HCT116 (cell line): ENCODE measurements around the gene ADGRA3. TPM values are rescaled to one million over a fixed set of nuclear protein-coding genes. Genes with fewer than 3 reads are reported as not detected.

Source experiments
- ATAC-seq: fragments of 200-7000 bp; cut with Tn5 transposase; 2 replicates; pipeline ENCODE4 v1.9.1; 2020; ENCODE audit warnings: mild to moderate bottlenecking, moderate library complexity
- BruUV-seq: library from RNA; stranded (reverse); fragments of 400-500 nt; replicated peaks from 2 replicates; lab custom pipeline; 2021; lab: Mats Ljungman, UMichigan
- CTCF ChIA-PET: fragments of 300-600 bp; sonication (Branson Sonifier 250); formaldehyde crosslinking; loops from one replicate; lab custom pipeline; 2021; ENCODE audit warnings: antibody characterized with exemption; lab: Charles Lee
- POLR2A ChIA-PET: fragments of 300-600, 350-600 bp; sonication (Branson Sonifier 250); formaldehyde crosslinking; loops from one replicate; lab custom pipeline; 2021; ENCODE audit warnings: antibody characterized with exemption; lab: Charles Lee
- RAD21 ChIA-PET, 2 experiments: fragments of 300-600 bp; sonication (Branson Sonifier 250); formaldehyde crosslinking; loops; one replicate each; lab custom pipeline; 2023; ENCODE audit warnings: low total read pairs in 2 of 2; ENCODE audit not compliant: uncharacterized antibody in 2 of 2, unreplicated experiment in 2 of 2, low non-redundant PET in 1 of 2; lab: Charles Lee
- DNase-seq: peaks from one replicate; pipeline ENCODE4 v3.0.0-alpha.2; 2010; ENCODE audit warnings: low read depth, low spot score
- H2AFZ ChIP-seq: fragments of 200-600 bp; shearing (Covaris generic), sonication (generic); 2 replicates; pipeline ENCODE4 v1.6.1; 2017; ENCODE audit warnings: low read depth, mixed run types, mixed read lengths, antibody characterized with exemption, low read length; ENCODE audit not compliant: poor library complexity, severe bottlenecking
- H3K27ac ChIP-seq: 2 replicates; pipeline ENCODE4 v1.5.1; 2012; ENCODE audit warnings: low read depth, low read length
- H3K27me3 ChIP-seq: fragments of 200-600 bp; sonication (generic); 2 replicates; pipeline ENCODE4 v1.6.1; 2016; ENCODE audit warnings: mixed run types, low read length, mixed read lengths; ENCODE audit not compliant: insufficient read depth
- H3K36me3 ChIP-seq, 2 experiments: fragments of 200-500 bp in 1 of 2; fragments of 200-600 bp in 1 of 2; sonication (Bioruptor generic) in 1 of 2; sonication (generic) in 1 of 2; 2 replicates each; pipeline versions ENCODE4 v1.5.1 to v1.6.1; 2014 to 2016; ENCODE audit warnings: low read length in 2 of 2, inconsistent platforms in 1 of 2, mixed read lengths in 1 of 2, mixed run types in 1 of 2; ENCODE audit not compliant: insufficient read depth in 2 of 2, control insufficient read depth in 1 of 2
- H3K4me1 ChIP-seq, 2 experiments: fragments of 200-600 bp in 1 of 2; sonication (generic) in 1 of 2; 2 replicates each; pipeline versions ENCODE4 v1.5.1 to v1.6.1; 2012 to 2017; ENCODE audit warnings: low read length in 2 of 2, inconsistent platforms in 1 of 2, mild to moderate bottlenecking in 1 of 2, mixed read lengths in 1 of 2, mixed run types in 1 of 2, moderate library complexity in 1 of 2; ENCODE audit not compliant: insufficient read depth in 2 of 2, control insufficient read depth in 1 of 2
- H3K4me2 ChIP-seq: fragments of 200-600 bp; sonication (generic); 2 replicates; pipeline ENCODE4 v1.6.1; 2017; ENCODE audit warnings: mixed run types, low read length, mixed read lengths
- H3K4me3 ChIP-seq, 2 experiments: fragments of 200-600 bp in 1 of 2; sonication (generic) in 1 of 2; replicated peaks in 1 of 2; 2 replicates each; pipeline ENCODE4 v1.5.1; 2011 to 2016; ENCODE audit warnings: low read length in 2 of 2, control low read depth in 1 of 2, low read depth in 1 of 2, mild to moderate bottlenecking in 1 of 2, mixed read lengths in 1 of 2, mixed run types in 1 of 2
- H3K79me2 ChIP-seq: fragments of 200-600 bp; sonication (generic); 2 replicates; pipeline ENCODE4 v1.6.1; 2017; ENCODE audit warnings: mild to moderate bottlenecking, mixed run types, low read length, moderate library complexity, mixed read lengths; ENCODE audit not compliant: insufficient read depth
- H3K9ac ChIP-seq: fragments of 200-600 bp; sonication (generic); 2 replicates; pipeline ENCODE4 v1.6.1; 2016; ENCODE audit warnings: low read length, mixed read lengths
- H3K9me2 ChIP-seq: fragments of 200-600 bp; sonication (generic), shearing (Covaris generic); 2 replicates; pipeline ENCODE4 v1.6.1; 2017; ENCODE audit warnings: mixed run types, mild to moderate bottlenecking, moderate library complexity; ENCODE audit not compliant: insufficient read depth
- H3K9me3 ChIP-seq, 2 experiments: fragments of 200-500 bp in 1 of 2; fragments of 200-600 bp in 1 of 2; sonication (Bioruptor generic) in 1 of 2; sonication (generic) in 1 of 2; 2 replicates each; pipeline ENCODE4 v1.6.1; 2014 to 2017; ENCODE audit warnings: low read length in 2 of 2, mixed read lengths in 2 of 2, inconsistent platforms in 1 of 2, low read depth in 1 of 2, mild to moderate bottlenecking in 1 of 2, mixed run types in 1 of 2, moderate library complexity in 1 of 2; ENCODE audit not compliant: control insufficient read depth in 1 of 2, insufficient read depth in 1 of 2
- H4K20me1 ChIP-seq: fragments of 200-600 bp; sonication (generic), shearing (Covaris generic); 2 replicates; pipeline ENCODE4 v1.6.1; 2017; ENCODE audit warnings: mixed run types, mild to moderate bottlenecking, moderate library complexity; ENCODE audit not compliant: insufficient read depth
- CBX3 ChIP-seq: IDR thresholded peaks from 2 replicates; pipeline ENCODE4 v1.6.1; 2012; ENCODE audit warnings: low read depth
- CEBPB ChIP-seq: IDR thresholded peaks from 2 replicates; pipeline ENCODE4 v1.6.1; 2012; ENCODE audit warnings: low read depth
- CTCF ChIP-seq, 3 experiments: fragments of 200-600 bp in 1 of 3; sonication (generic) in 1 of 3; IDR thresholded peaks in 2 of 3; conservative IDR thresholded peaks in 1 of 3; 2 replicates each; pipeline ENCODE4 v1.5.1; 2012 to 2017; ENCODE audit warnings: low read depth in 2 of 3, low read length in 2 of 3, antibody characterized with exemption in 1 of 3, borderline replicate concordance in 1 of 3, control low read depth in 1 of 3, mild to moderate bottlenecking in 1 of 3, mixed read lengths in 1 of 3, mixed run types in 1 of 3, moderate library complexity in 1 of 3; ENCODE audit not compliant: insufficient read depth in 1 of 3
- EGR1 ChIP-seq: IDR thresholded peaks from 2 replicates; pipeline ENCODE4 v1.6.1; 2012; ENCODE audit warnings: low read depth
- EZH2 ChIP-seq: fragments of 200-600 bp; sonication (generic); IDR thresholded peaks from 2 replicates; pipeline ENCODE4 v1.6.1; 2017; ENCODE audit warnings: antibody characterized with exemption, mixed run types
- EZH2phosphoT487 ChIP-seq: fragments of 200-600 bp; IDR thresholded peaks from 2 replicates; pipeline ENCODE4 v1.6.1; 2018; ENCODE audit warnings: antibody characterized with exemption, borderline replicate concordance
- FOSL1 ChIP-seq: IDR thresholded peaks from 2 replicates; pipeline ENCODE4 v1.6.1; 2012; ENCODE audit warnings: low read depth
- JUND ChIP-seq: IDR thresholded peaks from 2 replicates; pipeline ENCODE4 v1.6.1; 2012
- POLR2A ChIP-seq: IDR thresholded peaks from 2 replicates; pipeline ENCODE4 v1.7.0; 2011; ENCODE audit warnings: borderline replicate concordance; ENCODE audit not compliant: insufficient read depth, insufficient read length; ENCODE audit errors: extremely low read depth
- POLR2AphosphoS5 ChIP-seq: IDR thresholded peaks from 2 replicates; pipeline ENCODE4 v1.6.1; 2011; ENCODE audit warnings: mild to moderate bottlenecking, low read depth, low read length, moderate library complexity
- RAD21 ChIP-seq: IDR thresholded peaks from 2 replicates; pipeline ENCODE4 v1.6.1; 2012; ENCODE audit warnings: low read depth, mild to moderate bottlenecking
- SIN3A ChIP-seq: IDR thresholded peaks from 2 replicates; pipeline ENCODE4 v1.6.1; 2012; ENCODE audit warnings: low read depth
- SP1 ChIP-seq: IDR thresholded peaks from 2 replicates; pipeline ENCODE4 v1.6.1; 2012; ENCODE audit warnings: low read depth
- TCF7L2 ChIP-seq: IDR thresholded peaks from 2 replicates; pipeline ENCODE4 v1.7.0; 2011; ENCODE audit warnings: borderline replicate concordance, inconsistent platforms; ENCODE audit not compliant: insufficient read depth, insufficient read length; ENCODE audit errors: extremely low read depth
- YY1 ChIP-seq: IDR thresholded peaks from 2 replicates; pipeline ENCODE4 v1.6.1; 2011; ENCODE audit warnings: low read length, low read depth, moderate library complexity, mild to moderate bottlenecking; ENCODE audit not compliant: insufficient replicate concordance; ENCODE audit errors: extremely low read depth
- ZBTB33 ChIP-seq: IDR thresholded peaks from 2 replicates; pipeline ENCODE4 v1.6.1; 2011; ENCODE audit warnings: mild to moderate bottlenecking, low read length, moderate library complexity; ENCODE audit not compliant: insufficient replicate concordance; ENCODE audit errors: extremely low read depth
- ZFX ChIP-seq: fragments of 450-650 bp; IDR thresholded peaks from 2 replicates; pipeline ENCODE4 v1.6.1; 2017
- intact Hi-C: fragments of 100-400 bp; cut with micrococcal nuclease; formaldehyde crosslinking; loops from 2 replicates; pipeline ENCODE4 v1.10.0; 2022
- total RNA-seq: library from RNA; stranded (reverse); gene quantifications from one replicate; pipeline ENCODE4 v1.2.1, GENCODE V29; 2021; ENCODE audit not compliant: unreplicated experiment
- TF ChIP-seq, protein P1 (sequence below): IDR thresholded peaks from 2 replicates; pipeline ENCODE4 v1.6.1; 2012
- TF ChIP-seq, protein P2 (sequence below): IDR thresholded peaks from 2 replicates; pipeline ENCODE4 v1.6.1; 2012
- TF ChIP-seq, protein P3 (sequence below): IDR thresholded peaks from 2 replicates; pipeline ENCODE4 v1.6.1; 2012; ENCODE audit warnings: low read depth

The ADGRA3 gene
- total RNA-seq, 1 experiment from 2014 or later, result 43.0 TPM

- Histone ChIP-seq H3K9me2 (no peaks in the 10 kb centered on the region; the same call in 1 of the 2 replicates), H3K4me2 (no peak overlapping the region), H4K20me1 (0 out of 2 replicates have a peak, but pooled peaks cover 4% of the 10 kb centered on the region), H3K9ac (no peak overlapping the region), H3K27me3 (no peaks in the 10 kb centered on the region), H3K79me2 (peaks cover 95% of the 10 kb centered on the region), H2AFZ (no peak overlapping the region), H3K9me3 (no peaks in the 10 kb centered on the region), H3K4me3 (no peak overlapping the region), H3K36me3 (no peaks in the 10 kb centered on the region), H3K4me1 (peaks cover 1 to 3% of the 10 kb centered on the region in 2 experiments; a peak in 1 of 4 replicates), H3K27ac (no peak overlapping the region)
- TF ChIP-seq SP1 (no peak), TCF7L2 (no peak), POLR2AphosphoS5 (no peak), POLR2A (no peak), YY1 (no peak), ZFX (no peak), EGR1 (no peak), CTCF (IDR thresholded peaks at IDR 0.05 in 2 of 3, conservative IDR thresholded peaks at IDR 0.05 in 1 of 3; ENCODE audit: borderline replicate concordance in 1 of 3, insufficient read depth in 1 of 3, low read depth in 2 of 3, low read length in 2 of 3) (no peak), EZH2 (no peak), ZBTB33 (no peak), RAD21 (no peak), FOSL1 (no peak), JUND (no peak), CBX3 (no peak), CEBPB (no peak), EZH2phosphoT487 (no peak), SIN3A (no peak)
- TF ChIP-seq, protein P1, sequence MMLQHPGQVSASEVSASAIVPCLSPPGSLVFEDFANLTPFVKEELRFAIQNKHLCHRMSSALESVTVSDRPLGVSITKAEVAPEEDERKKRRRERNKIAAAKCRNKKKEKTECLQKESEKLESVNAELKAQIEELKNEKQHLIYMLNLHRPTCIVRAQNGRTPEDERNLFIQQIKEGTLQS, result no peak
- TF ChIP-seq, protein P2, sequence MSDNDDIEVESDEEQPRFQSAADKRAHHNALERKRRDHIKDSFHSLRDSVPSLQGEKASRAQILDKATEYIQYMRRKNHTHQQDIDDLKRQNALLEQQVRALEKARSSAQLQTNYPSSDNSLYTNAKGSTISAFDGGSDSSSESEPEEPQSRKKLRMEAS, result no peak
- TF ChIP-seq, protein P3, sequence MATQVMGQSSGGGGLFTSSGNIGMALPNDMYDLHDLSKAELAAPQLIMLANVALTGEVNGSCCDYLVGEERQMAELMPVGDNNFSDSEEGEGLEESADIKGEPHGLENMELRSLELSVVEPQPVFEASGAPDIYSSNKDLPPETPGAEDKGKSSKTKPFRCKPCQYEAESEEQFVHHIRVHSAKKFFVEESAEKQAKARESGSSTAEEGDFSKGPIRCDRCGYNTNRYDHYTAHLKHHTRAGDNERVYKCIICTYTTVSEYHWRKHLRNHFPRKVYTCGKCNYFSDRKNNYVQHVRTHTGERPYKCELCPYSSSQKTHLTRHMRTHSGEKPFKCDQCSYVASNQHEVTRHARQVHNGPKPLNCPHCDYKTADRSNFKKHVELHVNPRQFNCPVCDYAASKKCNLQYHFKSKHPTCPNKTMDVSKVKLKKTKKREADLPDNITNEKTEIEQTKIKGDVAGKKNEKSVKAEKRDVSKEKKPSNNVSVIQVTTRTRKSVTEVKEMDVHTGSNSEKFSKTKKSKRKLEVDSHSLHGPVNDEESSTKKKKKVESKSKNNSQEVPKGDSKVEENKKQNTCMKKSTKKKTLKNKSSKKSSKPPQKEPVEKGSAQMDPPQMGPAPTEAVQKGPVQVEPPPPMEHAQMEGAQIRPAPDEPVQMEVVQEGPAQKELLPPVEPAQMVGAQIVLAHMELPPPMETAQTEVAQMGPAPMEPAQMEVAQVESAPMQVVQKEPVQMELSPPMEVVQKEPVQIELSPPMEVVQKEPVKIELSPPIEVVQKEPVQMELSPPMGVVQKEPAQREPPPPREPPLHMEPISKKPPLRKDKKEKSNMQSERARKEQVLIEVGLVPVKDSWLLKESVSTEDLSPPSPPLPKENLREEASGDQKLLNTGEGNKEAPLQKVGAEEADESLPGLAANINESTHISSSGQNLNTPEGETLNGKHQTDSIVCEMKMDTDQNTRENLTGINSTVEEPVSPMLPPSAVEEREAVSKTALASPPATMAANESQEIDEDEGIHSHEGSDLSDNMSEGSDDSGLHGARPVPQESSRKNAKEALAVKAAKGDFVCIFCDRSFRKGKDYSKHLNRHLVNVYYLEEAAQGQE, result no peak
- DNase-seq (no peak), ATAC-seq (no peak)
- ChIA-PET CTCF (no interaction called here), POLR2A (no interaction called here), RAD21 (no interaction called here)
- BruUV-seq, result no TSS peak
- intact Hi-C loops, result no loop called here
Observed at GRCh38 chr4:22490718-22491315, 25.0 kb downstream of the ADGRA3 start.
